ENCODE results near the gene PIP5K1C.

PIP5K1C gene

DNA sequence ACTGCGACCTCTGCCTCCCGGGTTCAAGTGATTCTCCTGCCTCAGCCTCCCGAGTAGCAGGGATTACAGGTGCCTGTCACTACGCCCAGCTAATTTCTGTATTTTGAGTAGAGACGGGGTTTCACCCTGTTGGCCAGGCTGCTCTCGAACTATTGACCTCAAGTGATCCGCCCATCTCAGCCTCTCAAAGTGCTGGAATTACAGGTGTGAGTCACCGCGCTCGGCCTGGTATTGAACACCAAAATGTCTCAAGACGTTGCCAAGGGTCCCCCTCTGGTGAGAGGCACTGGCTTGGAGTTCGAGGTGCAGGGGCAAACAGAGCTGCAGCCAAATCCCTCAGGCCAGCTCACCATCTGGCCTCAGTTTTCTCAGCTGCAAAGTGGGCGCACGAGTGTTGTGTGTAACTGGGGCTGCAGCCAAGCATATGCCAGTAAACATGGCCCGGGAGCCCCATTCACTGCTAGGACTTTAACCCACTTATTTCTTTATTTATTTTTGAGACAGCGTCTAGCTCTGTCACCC lies 15.9 kb upstream of the PIP5K1C start:
- Histone ChIP-seq H4K20me1 (ENCODE audit: low read depth, low read length) (no peaks in the 10 kb centered on the region), H3K9me2 (replicated peaks; ENCODE audit: insufficient read depth, low read length) (no peaks in the 10 kb centered on the region), H3K9me3 (ENCODE audit: insufficient read depth, low read length) (no peaks in the 10 kb centered on the region), H3K9ac (ENCODE audit: low read length) (no peak overlapping the region), H3K27me3 (ENCODE audit: low read length) (no peaks in the 10 kb centered on the region), H3F3A (ENCODE audit: insufficient read depth) (no peaks in the 10 kb centered on the region), H3K36me3 (ENCODE audit: low read length) (no peaks in the 10 kb centered on the region), H3K4me3 (ENCODE audit: insufficient read depth, low read length, poor library complexity, severe bottlenecking) (no peak overlapping the region), H2AFZ (ENCODE audit: low read depth, low read length, severe bottlenecking) (no peak overlapping the region), H3K79me2 (ENCODE audit: insufficient read depth, low read length) (no peaks in the 10 kb centered on the region), H3K27ac (ENCODE audit: low read depth, low read length) (no peak overlapping the region), H3K4me2 (ENCODE audit: low read depth, low read length, poor library complexity, severe bottlenecking) (no peak overlapping the region)
- TF ChIP-seq, protein P1, sequence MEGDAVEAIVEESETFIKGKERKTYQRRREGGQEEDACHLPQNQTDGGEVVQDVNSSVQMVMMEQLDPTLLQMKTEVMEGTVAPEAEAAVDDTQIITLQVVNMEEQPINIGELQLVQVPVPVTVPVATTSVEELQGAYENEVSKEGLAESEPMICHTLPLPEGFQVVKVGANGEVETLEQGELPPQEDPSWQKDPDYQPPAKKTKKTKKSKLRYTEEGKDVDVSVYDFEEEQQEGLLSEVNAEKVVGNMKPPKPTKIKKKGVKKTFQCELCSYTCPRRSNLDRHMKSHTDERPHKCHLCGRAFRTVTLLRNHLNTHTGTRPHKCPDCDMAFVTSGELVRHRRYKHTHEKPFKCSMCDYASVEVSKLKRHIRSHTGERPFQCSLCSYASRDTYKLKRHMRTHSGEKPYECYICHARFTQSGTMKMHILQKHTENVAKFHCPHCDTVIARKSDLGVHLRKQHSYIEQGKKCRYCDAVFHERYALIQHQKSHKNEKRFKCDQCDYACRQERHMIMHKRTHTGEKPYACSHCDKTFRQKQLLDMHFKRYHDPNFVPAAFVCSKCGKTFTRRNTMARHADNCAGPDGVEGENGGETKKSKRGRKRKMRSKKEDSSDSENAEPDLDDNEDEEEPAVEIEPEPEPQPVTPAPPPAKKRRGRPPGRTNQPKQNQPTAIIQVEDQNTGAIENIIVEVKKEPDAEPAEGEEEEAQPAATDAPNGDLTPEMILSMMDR (IDR thresholded peaks at IDR 0.05; ENCODE audit: insufficient read depth, low read length, poor library complexity, severe bottlenecking), result no peak
- TF ChIP-seq EZH2phosphoT487 (conservative IDR thresholded peaks at IDR 0.05; ENCODE audit: low read length), result no peak

DNA sequence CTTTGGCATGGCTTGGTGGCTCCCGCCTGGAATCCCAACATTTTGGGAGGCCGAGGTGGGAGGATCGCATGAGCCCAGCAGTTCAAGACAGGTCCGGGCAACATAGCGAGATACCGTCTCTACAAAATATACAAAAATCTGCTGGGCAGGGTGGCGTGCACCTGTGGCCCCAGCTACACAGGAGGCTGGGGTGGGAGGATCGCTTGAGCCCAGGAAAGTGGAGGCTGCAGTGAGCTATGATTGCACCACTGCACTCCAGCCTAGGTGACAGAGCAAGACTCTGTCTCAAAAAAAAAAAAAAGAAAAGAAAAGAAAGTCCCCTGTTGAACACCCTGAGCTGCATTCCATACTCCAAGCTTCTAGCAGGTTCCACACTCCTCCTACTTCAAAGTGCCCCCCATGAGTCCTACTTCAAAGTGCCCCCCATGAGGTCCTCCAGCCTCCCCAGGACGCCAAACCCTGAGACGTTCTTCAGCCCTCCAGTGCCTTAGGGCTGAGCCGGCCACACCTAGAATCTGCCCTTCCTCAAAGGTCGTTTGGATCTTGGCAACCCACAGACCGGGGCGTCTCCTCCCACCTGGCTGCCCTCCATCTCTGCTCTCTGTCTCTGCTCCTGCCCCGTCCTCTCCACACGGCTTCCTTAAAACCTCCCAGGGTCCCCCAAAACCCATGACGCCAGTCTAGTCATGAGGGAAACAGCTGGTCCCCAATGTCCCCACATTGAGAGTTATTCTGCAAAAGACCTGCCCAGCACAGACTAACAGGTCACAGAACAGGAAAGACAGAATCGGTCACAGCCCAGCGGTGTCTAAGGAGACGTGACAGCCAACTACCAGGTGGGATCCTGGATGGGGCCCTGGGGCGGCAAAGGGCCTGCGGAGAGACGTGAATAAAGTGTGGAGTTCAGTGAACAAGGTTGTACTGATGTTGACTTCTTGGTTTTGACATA lies 12.7 kb upstream of the PIP5K1C start:
- H3K9me2 ChIP-seq (replicated peaks; ENCODE audit: insufficient read depth, low read length), result no peaks in the 10 kb centered on the region
- no peaks in the 10 kb centered on the region for H3K36me3 ChIP-seq (ENCODE audit: low read length)
- H3K4me2 ChIP-seq (ENCODE audit: low read depth, low read length, poor library complexity, severe bottlenecking), result no peak overlapping the region
- H3K27me3 ChIP-seq (ENCODE audit: low read length), result no peaks in the 10 kb centered on the region
- H3F3A ChIP-seq (ENCODE audit: insufficient read depth), result no peaks in the 10 kb centered on the region
- no peak overlapping the region for H3K4me3 ChIP-seq (ENCODE audit: insufficient read depth, low read length, poor library complexity, severe bottlenecking)
- H3K9ac ChIP-seq (ENCODE audit: low read length), result no peak overlapping the region
- no peaks in the 10 kb centered on the region for H4K20me1 ChIP-seq (ENCODE audit: low read depth, low read length)
- H2AFZ ChIP-seq (ENCODE audit: low read depth, low read length, severe bottlenecking), result no peak overlapping the region
- TF ChIP-seq, protein P1 (IDR thresholded peaks at IDR 0.05; ENCODE audit: insufficient read depth, low read length, poor library complexity, severe bottlenecking), result no peak
- no peak for TF ChIP-seq EZH2phosphoT487 (conservative IDR thresholded peaks at IDR 0.05; ENCODE audit: low read length)
- H3K79me2 ChIP-seq (ENCODE audit: insufficient read depth, low read length), result no peaks in the 10 kb centered on the region
- H3K27ac ChIP-seq (ENCODE audit: low read depth, low read length), result no peak overlapping the region
- no peaks in the 10 kb centered on the region for H3K9me3 ChIP-seq (ENCODE audit: insufficient read depth, low read length)

DNA sequence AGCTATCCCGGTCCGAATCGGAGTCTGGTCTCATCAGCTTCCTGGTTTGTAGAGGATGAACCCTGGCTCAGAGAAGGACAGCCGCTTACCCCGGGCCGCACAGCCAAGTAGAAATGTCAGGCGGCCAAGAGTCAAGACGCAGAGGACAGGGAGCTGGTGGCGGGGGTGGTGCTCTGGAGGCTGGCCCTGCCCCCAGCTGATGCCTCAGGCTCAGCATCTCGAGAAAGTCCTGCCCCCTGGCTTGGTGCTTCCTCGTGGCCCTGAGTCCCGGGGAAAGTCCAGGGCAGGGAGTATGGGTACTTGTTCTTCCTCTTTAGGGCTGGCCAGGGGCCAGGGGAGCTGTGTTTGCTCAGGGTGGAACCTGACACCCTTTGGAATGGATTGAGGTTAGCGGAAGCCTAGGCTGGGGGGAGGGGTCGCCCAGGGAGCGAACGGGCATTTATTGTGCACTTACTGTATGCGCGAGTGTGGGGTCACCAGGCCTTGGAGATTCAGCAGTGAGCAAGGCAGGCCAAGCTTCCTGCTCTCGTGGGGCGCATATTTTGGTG lies 10.1 kb upstream of the PIP5K1C start:
- Histone ChIP-seq H3K27ac (ENCODE audit: low read depth, low read length) (no peak overlapping the region), H4K20me1 (ENCODE audit: low read depth, low read length) (no peaks in the 10 kb centered on the region), H3K27me3 (ENCODE audit: low read length) (no peaks in the 10 kb centered on the region), H2AFZ (ENCODE audit: low read depth, low read length, severe bottlenecking) (no peak overlapping the region), H3K4me2 (ENCODE audit: low read depth, low read length, poor library complexity, severe bottlenecking) (no peak overlapping the region), H3K9ac (ENCODE audit: low read length) (no peak overlapping the region), H3K9me3 (ENCODE audit: insufficient read depth, low read length) (no peaks in the 10 kb centered on the region), H3F3A (ENCODE audit: insufficient read depth) (no peaks in the 10 kb centered on the region), H3K4me3 (ENCODE audit: insufficient read depth, low read length, poor library complexity, severe bottlenecking) (no peak overlapping the region), H3K9me2 (replicated peaks; ENCODE audit: insufficient read depth, low read length) (no peaks in the 10 kb centered on the region), H3K79me2 (ENCODE audit: insufficient read depth, low read length) (no peaks in the 10 kb centered on the region), H3K36me3 (ENCODE audit: low read length) (no peaks in the 10 kb centered on the region)
- TF ChIP-seq, protein P1 (IDR thresholded peaks at IDR 0.05; ENCODE audit: insufficient read depth, low read length, poor library complexity, severe bottlenecking), result no peak
